Measurements from ENCODE around the gene OR5H1. TPM values are rescaled to one million over a fixed set of nuclear protein-coding genes. Genes with fewer than 3 reads are reported as not detected.

Gene OR5H1
- total RNA-seq, 1 donor: not detected

Other genes with a start within 250 kb of the OR5H1 start
- gene RIOX2, start 158.3 kb upstream of the OR5H1 start, total RNA-seq: 31.6 and 34.1 TPM in 2 replicates
- gene GABRR3, start 95.4 kb upstream of the OR5H1 start, total RNA-seq: not detected in 2 replicates
- gene OR5AC2, start 43.5 kb upstream of the OR5H1 start, total RNA-seq: not detected in 2 replicates
- gene OR5H14, start 16.8 kb downstream of the OR5H1 start, total RNA-seq: not detected in 2 replicates
- gene OR5H15, start 36.0 kb downstream of the OR5H1 start, total RNA-seq: not detected in 2 replicates
- gene OR5H6, start 133.5 kb downstream of the OR5H1 start, total RNA-seq: not detected in 2 replicates
- gene OR5H2, start 151.8 kb downstream of the OR5H1 start, total RNA-seq: not detected in 2 replicates
- not detected in 2 replicates for gene OR5K4, start 223.1 kb downstream of the OR5H1 start, total RNA-seq

Measured in fibroblast of villous mesenchyme (primary cell).